A172 (cell line): Measurements from ENCODE around the gene TDO2. TPM values are rescaled to one million over a fixed set of nuclear protein-coding genes. Genes with fewer than 3 reads are reported as not detected.
"Not testable (repeated sequence)": the region's sequence is repeated elsewhere in the genome, so short reads cannot be mapped to it uniquely, and the experiment has no call there.

Experiments
- DNase-seq: peaks from one replicate; pipeline ENCODE4 v3.0.0-alpha.2; 2015; ENCODE audit warnings: low spot score
- total RNA-seq: library from RNA; depleted of rRNA; stranded (reverse); fragments of >200 nt; shearing (Covaris generic); gene quantifications from 2 replicates; pipeline ENCODE4 v1.2.3, GENCODE V29; 2014; rRNA removed

TDO2 gene
- total RNA-seq = 235 and 369 TPM in 2 replicates

GRCh38 chr4:155903453-155903852 lies at the start of gene TDO2:
TDO2 (plus strand) TSS chr4:155903696; CDS start chr4:155903759, 63 bp downstream.
- DNase-seq = peak; percentile 54

- peak; percentile 69 for DNase-seq
Measured at GRCh38 chr4:155854582-155855226, 48.8 kb upstream of the TDO2 start.

- no peak for DNase-seq
Measured at GRCh38 chr4:155855897-155856296, 47.6 kb upstream of the TDO2 start.

- no peak for DNase-seq
Measured at GRCh38 chr4:155866177-155866576, 37.3 kb upstream of the TDO2 start, which contains the start of gene ASIC5. ASIC5 (minus strand) TSS chr4:155866277; CDS start chr4:155866226, 51 bp downstream.

- no peak for DNase-seq
Measured at GRCh38 chr4:155875878-155876277, 27.6 kb upstream of the TDO2 start.

GRCh38 chr4:155877971-155878370 lies 25.5 kb upstream of the TDO2 start:
- DNase-seq = peak; percentile 25

- DNase-seq = no peak
Measured at GRCh38 chr4:155878611-155879010, 24.9 kb upstream of the TDO2 start.

GRCh38 chr4:155879767-155880166 lies 23.7 kb upstream of the TDO2 start:
- no peak for DNase-seq

- no peak for DNase-seq
Measured at GRCh38 chr4:155881555-155881954, 21.9 kb upstream of the TDO2 start.

GRCh38 chr4:155883895-155884294 lies 19.6 kb upstream of the TDO2 start:
- DNase-seq = no peak

- DNase-seq = no peak
Measured at GRCh38 chr4:155885666-155886065, 17.8 kb upstream of the TDO2 start.

- no peak for DNase-seq
Measured at GRCh38 chr4:155887045-155887444, 16.5 kb upstream of the TDO2 start.

- DNase-seq = peak; percentile 51
Measured at GRCh38 chr4:155887847-155888570, 15.5 kb upstream of the TDO2 start.

- DNase-seq = peak; percentile 93
Measured at GRCh38 chr4:155889031-155889793, 14.3 kb upstream of the TDO2 start.

GRCh38 chr4:155889946-155890345 lies 13.6 kb upstream of the TDO2 start:
- no peak for DNase-seq

- peak; percentile 92 for DNase-seq
Measured at GRCh38 chr4:155891058-155891457, 12.4 kb upstream of the TDO2 start.

- not testable (repeated sequence) for DNase-seq
Measured at GRCh38 chr4:155898371-155898770, 5.1 kb upstream of the TDO2 start.

GRCh38 chr4:155899891-155900290 lies 3.6 kb upstream of the TDO2 start:
- DNase-seq = peak; percentile 54

- DNase-seq = peak; percentile 96
Measured at GRCh38 chr4:155900381-155900780, 3.1 kb upstream of the TDO2 start.

GRCh38 chr4:155901013-155901412 lies 2.5 kb upstream of the TDO2 start:
- DNase-seq = no peak

- no peak for DNase-seq
Measured at GRCh38 chr4:155904331-155904730, 835 bp downstream of the TDO2 start.

- DNase-seq = peak; percentile 84
Measured at GRCh38 chr4:155906554-155907247, 3.2 kb downstream of the TDO2 start.
